ENCODE results near the gene TMEM198.

GRCh38 chr2:219513787-219514186 lies 30.0 kb upstream of the TMEM198 start:
- TF ChIP-seq POLR2A (IDR thresholded peaks at IDR 0.05), result no peak
- no peak for TF ChIP-seq CTCF (IDR thresholded peaks at IDR 0.05)
